Heart right ventricle (tissue), 16 donors: ENCODE results near the gene ZNF138. TPM values are rescaled to one million over a fixed set of nuclear protein-coding genes. Genes with fewer than 3 reads are reported as not detected.

ENCODE experiments used
- ATAC-seq, 8 donors: fragments of 200-7000 bp; cut with Tn5 transposase; one replicate each; pipeline ENCODE4 v1.9.1; 2020; ENCODE audit warnings: mild to moderate bottlenecking in 8 of 8, moderate library complexity in 8 of 8, moderate number of reproducible peaks in 1 of 8
- DNase-seq, 2 donors: peaks; one replicate each; pipeline ENCODE4 v3.0.0-alpha.2; 2020
- H3K27ac ChIP-seq, 10 donors: fragments of 200-600 bp; sonication (generic) in 2 of 10; one replicate each; pipeline versions ENCODE4 v1.5.0 to v1.8.0; 2020 to 2022; ENCODE audit warnings: mild to moderate bottlenecking in 3 of 10
- H3K27me3 ChIP-seq, 7 donors: fragments of 200-600 bp; one replicate each; pipeline ENCODE4 v1.8.0; 2021 to 2022; ENCODE audit warnings: mild to moderate bottlenecking in 2 of 7
- H3K36me3 ChIP-seq, 9 donors: fragments of 200-600 bp; sonication (generic) in 1 of 9; one replicate each; pipeline versions ENCODE4 v1.5.0 to v1.8.0; 2020 to 2022; ENCODE audit warnings: mild to moderate bottlenecking in 2 of 9
- H3K4me1 ChIP-seq, 9 donors: fragments of 200-600 bp; sonication (generic) in 1 of 9; one replicate each; pipeline versions ENCODE4 v1.5.0 to v1.8.0; 2020 to 2022; ENCODE audit warnings: mild to moderate bottlenecking in 4 of 9
- H3K4me3 ChIP-seq, 10 donors: fragments of 200-600 bp; sonication (generic) in 2 of 10; one replicate each; pipeline versions ENCODE4 v1.5.0 to v1.8.0; 2020 to 2022; ENCODE audit warnings: mild to moderate bottlenecking in 7 of 10, moderate library complexity in 2 of 10
- H3K9me3 ChIP-seq, 11 donors: fragments of 200-600 bp in 10 of 11; sonication (generic) in 2 of 11; one replicate each; pipeline versions ENCODE4 v1.5.0 to v1.8.0; 2013 to 2022; ENCODE audit warnings: mild to moderate bottlenecking in 2 of 11, control low read depth in 1 of 11, moderate library complexity in 1 of 11
- CTCF ChIP-seq, 9 donors: fragments of 200-600 bp; sonication (generic) in 2 of 9; IDR thresholded peaks; one replicate each; pipeline versions ENCODE4 v1.5.0 to v1.8.0; 2021 to 2022; ENCODE audit warnings: antibody characterized with exemption in 9 of 9, mild to moderate bottlenecking in 5 of 9, moderate library complexity in 1 of 9
- WGBS, 2 donors: extraction: QIAGEN DNeasy Blood & Tissue Kit; methylation state at CpG; one replicate each; pipeline ENCODE4 v1.1.7; 2013; ENCODE audit warnings: inconsistent platforms in 1 of 2; 5-methylcytosine and 5-hydroxymethylcytosine counted together
- intact Hi-C, 10 donors: fragments of 100-400 bp; cut with DNase I; formaldehyde crosslinking; loops; one replicate each; pipeline versions ENCODE4 v1.11.1 to v1.14.2; 2022
- polyA plus RNA-seq, 2 donors: library from polyadenylated mRNA; stranded (reverse); fragments of 200-250 nt; gene quantifications; one replicate each; pipeline ENCODE4 v1.2.3, GENCODE V29; 2013
- total RNA-seq, 10 donors: library from RNA; stranded (reverse); fragmentation: NEBNext Ultra II Directional in 3 of 10; extraction: Animal tissue kit (Norgen Biotek cat#: 25700) in 3 of 10; gene quantifications; one replicate each; pipeline versions ENCODE4 v1.2.1 to v1.2.4, GENCODE V29; 2021 to 2023
- donor health status: Arrhythmogenic right ventricular cardiomyopathy.
- donor health status: ischemic (EF 13 %, LVEDD 7.1; RV severe dilation, severe dysfunction).
- donor health status: healthy with polysubstance abuse.
- donor health status: DM: no; HTN: yes; CAD: no.
- donor health status: DM: no; HTN: no; CAD: no.
- donor health status: ischemic (EF 25% LVEDD 6.9; RV normal size, moderate dysfunction).
- donor health status: ischemic (EF 25% LVEDD 5.7; RV mildly dilated, moderate dysfunction).
- donor health status: healthy.
- donor health status: DM: yes; HTN: yes; CAD: no.
- donor health status: Ischemic cardiomyopathy.
- donor health status: ischemic (EF 35%, LVEDD 5.7; RV mildly dilated, moderate dysfunction).
- donor health status: nonischemic (EF 11% LVEDD 7.7; RV severe dilation, severe dysfunction).
- donor health status: DM: yes; HTN: yes; CAD: no.
- donor health status: PGD.
- donor health status: ischemic (EF 29% LVEDD 5.4; RV normal size, mild dysfunction).
- donor health status: nonischemic (EF 23%, LVEDD 6.1; RV moderate dilation, normal function).

Gene ZNF138
- total and polyA plus RNA-seq, 12 donors, result 1.4 to 9.1 (median 5.1) TPM

GRCh38 chr7:64873517-64873916, 79.3 kb downstream of the ZNF138 start:
- ATAC-seq (no peak), DNase-seq (no peak)
- 69 to 72% methylated on average over 5 of the region's 5 CpGs for WGBS, 2 donors
- H3K4me3 ChIP-seq, result no peak overlapping the region
- intact Hi-C loops, result no loop called here
- peaks cover 0 to 11% (median 0%) of the 10 kb centered on the region in 11 donors for H3K9me3 ChIP-seq
- no peaks in the 10 kb centered on the region for H3K36me3 ChIP-seq
- peaks cover 0 to 22% (median 15%) of the 10 kb centered on the region in 7 donors for H3K27me3 ChIP-seq
- TF ChIP-seq CTCF (IDR thresholded peaks at IDR 0.05), result no peak
- peaks cover 0 to 7% (median 0%) of the 10 kb centered on the region in 9 donors for H3K4me1 ChIP-seq
- no peak overlapping the region for H3K27ac ChIP-seq

- intact Hi-C loops, result no loop called here
- TF ChIP-seq CTCF (IDR thresholded peaks at IDR 0.05), result no peak
Observed at GRCh38 chr7:64874114-64874513, 79.9 kb downstream of the ZNF138 start.

GRCh38 chr7:64874562-64875250, 80.5 kb downstream of the ZNF138 start:
- no peak for TF ChIP-seq CTCF (IDR thresholded peaks at IDR 0.05)
- H3K4me1 ChIP-seq, result peaks cover 0 to 7% (median 0%) of the 10 kb centered on the region in 9 donors
- no peaks in the 10 kb centered on the region for H3K36me3 ChIP-seq
- ATAC-seq, result no peak
- peaks cover 0 to 15% (median 0%) of the 10 kb centered on the region in 11 donors for H3K9me3 ChIP-seq
- H3K4me3 ChIP-seq, result no peak overlapping the region
- H3K27ac ChIP-seq, result no peak overlapping the region
- intact Hi-C loops, result no loop called here
- DNase-seq, result no peak
- WGBS, 2 donors, result 80 to 89% methylated on average over 23 of the region's 23 CpGs
- peaks cover 0 to 19% (median 15%) of the 10 kb centered on the region in 7 donors for H3K27me3 ChIP-seq

More at GRCh38 chr7:64874114-64874513, 79.9 kb downstream of the ZNF138 start:
- Histone ChIP-seq H3K9me3 (peaks cover 0 to 14% (median 0%) of the 10 kb centered on the region in 11 donors), H3K36me3 (no peaks in the 10 kb centered on the region), H3K27ac (no peak overlapping the region), H3K4me3 (no peak overlapping the region), H3K4me1 (peaks cover 0 to 7% (median 0%) of the 10 kb centered on the region in 9 donors), H3K27me3 (peaks cover 0 to 19% (median 15%) of the 10 kb centered on the region in 7 donors)
- ATAC-seq, result no peak
- DNase-seq, result no peak
- 68 to 71% methylated on average over 10 of the region's 10 CpGs for WGBS, 2 donors

GRCh38 chr7:64875258-64875657, 81.0 kb downstream of the ZNF138 start:
- H3K4me3 ChIP-seq, result no peak overlapping the region
- TF ChIP-seq CTCF (IDR thresholded peaks at IDR 0.05), result no peak
- H3K27me3 ChIP-seq, result peaks cover 0 to 19% (median 15%) of the 10 kb centered on the region in 7 donors
- intact Hi-C loops, result no loop called here
- DNase-seq, result no peak
- ATAC-seq, result no peak
- no peaks in the 10 kb centered on the region for H3K36me3 ChIP-seq
- H3K27ac ChIP-seq, result no peak overlapping the region
- 84 to 87% methylated on average over 18 of the region's 18 CpGs for WGBS, 2 donors
- peaks cover 0 to 21% (median 0%) of the 10 kb centered on the region in 11 donors for H3K9me3 ChIP-seq
- peaks cover 0 to 7% (median 0%) of the 10 kb centered on the region in 9 donors for H3K4me1 ChIP-seq
